Measurements from ENCODE around the gene DIO3.

DNA sequence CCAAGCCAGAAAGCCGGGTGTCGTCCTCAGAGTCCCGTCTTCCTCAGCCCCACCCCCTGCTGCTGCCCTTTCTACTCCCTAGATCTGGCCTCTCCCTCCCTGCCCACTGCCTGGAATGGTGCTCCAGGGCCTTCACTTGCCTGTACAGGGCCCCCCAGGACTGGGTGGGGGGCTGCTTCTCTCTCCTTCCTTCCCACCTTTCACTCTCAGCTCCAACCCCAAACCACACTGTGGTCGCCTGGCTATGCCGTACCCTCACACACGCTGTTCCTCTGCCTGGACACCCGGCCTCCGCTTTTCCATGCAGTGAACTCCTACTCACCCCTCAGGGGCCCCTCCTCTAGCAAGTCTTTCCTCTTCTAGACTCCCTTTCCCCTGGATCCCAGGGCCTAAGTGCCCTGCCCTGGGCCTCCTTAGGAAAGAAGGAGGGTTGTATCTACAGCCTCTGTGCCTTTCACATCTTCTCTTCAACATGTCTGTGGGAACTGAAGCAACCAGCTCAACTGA lies 25.5 kb upstream of the DIO3 start:
- no peak for TF ChIP-seq POLR2AphosphoS5 (IDR thresholded peaks at IDR 0.05; ENCODE audit: low read depth, low read length)
- no peak for TF ChIP-seq POLR2A (IDR thresholded peaks at IDR 0.05; ENCODE audit: low read depth, low read length)
